ENCODE results near the gene P4HB. TPM values are rescaled to one million over a fixed set of nuclear protein-coding genes. Genes with fewer than 3 reads are reported as not detected.

Gene P4HB
- total RNA-seq, 1 experiment from 2014 or later = 1,635 TPM

GRCh38 chr17:81868674-81869220 lies 8.4 kb upstream of the P4HB start:
- H3K27me3 ChIP-seq (replicated peaks) = no peaks in the 10 kb centered on the region
- no peaks in the 10 kb centered on the region; the same call in 1 of the 2 replicates for H3K9me3 ChIP-seq (replicated peaks)
- peaks cover 50% of the 10 kb centered on the region for H3K4me1 ChIP-seq (replicated peaks)
- H3K36me3 ChIP-seq = peaks cover 82% of the 10 kb centered on the region
- DNase-seq (ENCODE audit: low read depth in 1 of 2, low spot score in 2 of 2) = peak; percentile 66 to 96
- H3K4me3 ChIP-seq = peak overlapping the region; percentile 98
- peak overlapping the region; percentile 68 for H3K27ac ChIP-seq

- Histone ChIP-seq H3K27ac (peak overlapping the region; percentile 32; the same call in 1 of the 2 replicates), H3K36me3 (peaks cover 88% of the 10 kb centered on the region), H3K27me3 (replicated peaks) (no peaks in the 10 kb centered on the region), H3K4me1 (replicated peaks) (peaks cover 50% of the 10 kb centered on the region), H3K4me3 (no peak overlapping the region), H3K9me3 (replicated peaks) (no peaks in the 10 kb centered on the region; the same call in 1 of the 2 replicates)
- peak in 1 of 2 experiments; percentile 23 for DNase-seq (ENCODE audit: low read depth in 1 of 2, low spot score in 2 of 2)
Observed at GRCh38 chr17:81867991-81868673, 7.8 kb upstream of the P4HB start.

GRCh38 chr17:81867170-81867990 lies 7.0 kb upstream of the P4HB start:
- Histone ChIP-seq H3K27me3 (replicated peaks) (no peaks in the 10 kb centered on the region), H3K36me3 (peaks cover 91% of the 10 kb centered on the region), H3K4me3 (no peak overlapping the region), H3K27ac (peak overlapping the region; percentile 32; the same call in 1 of the 2 replicates), H3K9me3 (replicated peaks) (no peaks in the 10 kb centered on the region; the same call in 1 of the 2 replicates), H3K4me1 (replicated peaks) (peaks cover 49% of the 10 kb centered on the region)
- peak in 1 of 2 experiments; percentile 46 for DNase-seq (ENCODE audit: low read depth in 1 of 2, low spot score in 2 of 2)

- Histone ChIP-seq H3K4me1 (replicated peaks) (peaks cover 47% of the 10 kb centered on the region), H3K27ac (no peak overlapping the region), H3K27me3 (replicated peaks) (no peaks in the 10 kb centered on the region), H3K9me3 (replicated peaks) (no peaks in the 10 kb centered on the region; the same call in 1 of the 2 replicates), H3K36me3 (peaks cover 96% of the 10 kb centered on the region), H3K4me3 (no peak overlapping the region)
- peak in 1 of 2 experiments; percentile 19 for DNase-seq (ENCODE audit: low read depth in 1 of 2, low spot score in 2 of 2)
Observed at GRCh38 chr17:81866440-81867169, 6.3 kb upstream of the P4HB start.

- no peaks in the 10 kb centered on the region; the same call in 1 of the 2 replicates for H3K9me3 ChIP-seq (replicated peaks)
- peaks cover 95% of the 10 kb centered on the region for H3K36me3 ChIP-seq
- H3K4me1 ChIP-seq (replicated peaks) = peaks cover 44% of the 10 kb centered on the region
- H3K27ac ChIP-seq = no peak overlapping the region
- H3K4me3 ChIP-seq = no peak overlapping the region
- DNase-seq (ENCODE audit: low read depth in 1 of 2, low spot score in 2 of 2) = peak in 1 of 2 experiments; percentile 30
- no peaks in the 10 kb centered on the region for H3K27me3 ChIP-seq (replicated peaks)
Observed at GRCh38 chr17:81865733-81866439, 5.6 kb upstream of the P4HB start.

GRCh38 chr17:81865358-81865732 lies 5.0 kb upstream of the P4HB start:
- H3K9me3 ChIP-seq (replicated peaks) = no peaks in the 10 kb centered on the region; the same call in 1 of the 2 replicates
- DNase-seq (ENCODE audit: low read depth in 1 of 2, low spot score in 2 of 2) = no peak
- peaks cover 89% of the 10 kb centered on the region for H3K36me3 ChIP-seq
- no peaks in the 10 kb centered on the region for H3K27me3 ChIP-seq (replicated peaks)
- no peak overlapping the region for H3K4me3 ChIP-seq
- H3K4me1 ChIP-seq (replicated peaks) = peaks cover 41% of the 10 kb centered on the region
- H3K27ac ChIP-seq = no peak overlapping the region

- Histone ChIP-seq H3K9me3 (replicated peaks) (no peaks in the 10 kb centered on the region; the same call in 1 of the 2 replicates), H3K27me3 (replicated peaks) (no peaks in the 10 kb centered on the region), H3K36me3 (peaks cover 87% of the 10 kb centered on the region), H3K4me3 (no peak overlapping the region), H3K27ac (no peak overlapping the region), H3K4me1 (replicated peaks) (peaks cover 33% of the 10 kb centered on the region)
- no peak for DNase-seq (ENCODE audit: low read depth in 1 of 2, low spot score in 2 of 2)
Observed at GRCh38 chr17:81863833-81864768, 3.8 kb upstream of the P4HB start.

- Histone ChIP-seq H3K4me3 (no peak overlapping the region), H3K9me3 (replicated peaks) (no peaks in the 10 kb centered on the region; the same call in 1 of the 2 replicates), H3K27me3 (replicated peaks) (no peaks in the 10 kb centered on the region), H3K36me3 (peaks cover 88% of the 10 kb centered on the region), H3K4me1 (replicated peaks) (peaks cover 32% of the 10 kb centered on the region), H3K27ac (no peak overlapping the region)
- DNase-seq (ENCODE audit: low read depth in 1 of 2, low spot score in 2 of 2) = no peak
Observed at GRCh38 chr17:81863123-81863675, 2.9 kb upstream of the P4HB start.

GRCh38 chr17:81860756-81861568 lies 627 bp upstream of the P4HB start:
- peak overlapping the region; percentile 88 for H3K4me3 ChIP-seq
- peaks cover 18% of the 10 kb centered on the region for H3K4me1 ChIP-seq (replicated peaks)
- H3K9me3 ChIP-seq (replicated peaks) = no peaks in the 10 kb centered on the region
- H3K27ac ChIP-seq = peak overlapping the region; percentile 81
- peaks cover 86% of the 10 kb centered on the region for H3K36me3 ChIP-seq
- peak; percentile 100 for DNase-seq (ENCODE audit: low read depth in 1 of 2, low spot score in 2 of 2)
- H3K27me3 ChIP-seq (replicated peaks) = no peaks in the 10 kb centered on the region

- H3K4me1 ChIP-seq (replicated peaks) = peaks cover 18% of the 10 kb centered on the region
- peak overlapping the region; percentile 88 for H3K4me3 ChIP-seq
- peak in 1 of 2 experiments; percentile 39 for DNase-seq (ENCODE audit: low read depth in 1 of 2, low spot score in 2 of 2)
- no peaks in the 10 kb centered on the region for H3K27me3 ChIP-seq (replicated peaks)
- H3K36me3 ChIP-seq = peaks cover 86% of the 10 kb centered on the region
- no peak overlapping the region; the same call in 1 of the 2 replicates for H3K27ac ChIP-seq
- no peaks in the 10 kb centered on the region for H3K9me3 ChIP-seq (replicated peaks)
Observed at GRCh38 chr17:81858967-81859905, 1.1 kb downstream of the P4HB start.
